K562 (cell line): ENCODE measurements around the gene ANKLE1. TPM values are rescaled to one million over a fixed set of nuclear protein-coding genes. Genes with fewer than 3 reads are reported as not detected.

Experiments
- CBFA2T2 ChIP-seq: fragments of 450-650 bp; conservative IDR thresholded peaks from 2 replicates; pipeline ENCODE4 v1.6.1; 2017; ENCODE audit warnings: mild to moderate bottlenecking
- FIP1L1 ChIP-seq: fragments of 200-400 bp; formaldehyde crosslinking; IDR thresholded peaks from 2 replicates; pipeline ENCODE4 v1.6.1; 2018; ENCODE audit warnings: mild to moderate bottlenecking, low read depth, low read length; ENCODE audit not compliant: poor library complexity, severe bottlenecking
- GABPB1 ChIP-seq: sonication (generic); formaldehyde crosslinking; IDR thresholded peaks from 2 replicates; pipeline ENCODE4 v1.8.0; 2022; ENCODE audit warnings: mild to moderate bottlenecking, missing genetic modification reagents
- GATAD2A ChIP-seq: fragments of 450-650 bp; IDR thresholded peaks from 2 replicates; pipeline ENCODE4 v1.6.1; 2017
- MYC ChIP-seq, 2 experiments: fragments of 250-450 bp in 1 of 2; sonication (Bioruptor Pico) in 1 of 2; IDR thresholded peaks; 2 replicates each; pipeline versions ENCODE4 v1.5.1 to v1.6.1; 2012 to 2021; ENCODE audit warnings: low read depth in 2 of 2, borderline replicate concordance in 1 of 2, improper control_type of control experiment in 1 of 2, low read length in 1 of 2, mild to moderate bottlenecking in 1 of 2, moderate library complexity in 1 of 2
- NR2F6 ChIP-seq: fragments of 450-650 bp; formaldehyde crosslinking; IDR thresholded peaks from 2 replicates; pipeline ENCODE4 v1.4.0; 2020; ENCODE audit warnings: mild to moderate bottlenecking
- NR3C1 ChIP-seq: sonication (generic); formaldehyde crosslinking; IDR thresholded peaks from 2 replicates; pipeline ENCODE4 v1.8.1; 2022; ENCODE audit warnings: missing genetic modification reagents
- SMARCA4 ChIP-seq: fragments of 450-650 bp; IDR thresholded peaks from 2 replicates; pipeline ENCODE4 v1.6.1; 2016
- polyA plus RNA-seq, 8 experiments: library from polyadenylated mRNA; depleted of rRNA in 4 of 8; stranded (reverse) in 5 of 8; unstranded in 3 of 8; fragments of >200 nt; fragmentation: Nextera tagmentation in 2 of 8; fragmentation: Illumina TruSeq in 1 of 8; extraction: Ambion mirVana in 2 of 8; extraction: Trizol in 1 of 8; gene quantifications; 2 replicates each; pipeline versions ENCODE4 v1.2.1 to v1.2.3, GENCODE V29; 2011 to 2014; ENCODE audit warnings: inconsistent platforms in 1 of 8, missing spikeins in 1 of 8
- total RNA-seq, 7 experiments: library from RNA; depleted of rRNA in 6 of 7; stranded (reverse); fragments of >200 nt in 6 of 7; fragmentation: Illumina TruSeq in 2 of 7; extraction: Trizol in 2 of 7; gene quantifications; 2 replicates each; pipeline versions ENCODE4 v1.2.1 to v1.2.3, GENCODE V29; 2011 to 2021; ENCODE audit warnings: low replicate concordance in 1 of 7
- TF ChIP-seq, protein P1 (sequence below), 2 experiments: IDR thresholded peaks; 2 replicates each; pipeline ENCODE4 v1.6.1; 2011; ENCODE audit warnings: borderline replicate concordance in 1 of 2, control low read depth in 1 of 2, low read depth in 1 of 2, low read length in 1 of 2, mild to moderate bottlenecking in 1 of 2, mixed read lengths in 1 of 2, moderate library complexity in 1 of 2; ENCODE audit not compliant: insufficient read depth in 1 of 2, insufficient read length in 1 of 2, poor library complexity in 1 of 2, severe bottlenecking in 1 of 2; ENCODE audit errors: extremely low read depth in 1 of 2
- TF ChIP-seq, protein P2 (sequence below): fragments of 250-450 bp; sonication (Bioruptor Pico); IDR thresholded peaks from 2 replicates; pipeline ENCODE4 v1.8.0; 2021; ENCODE audit warnings: moderate library complexity, mild to moderate bottlenecking, inconsistent platforms
- TF ChIP-seq, protein P3 (sequence below): fragments of 450-650 bp; IDR thresholded peaks from 2 replicates; pipeline ENCODE4 v1.6.1; 2016; ENCODE audit warnings: mild to moderate bottlenecking, moderate library complexity

Gene ANKLE1
- total and polyA plus RNA-seq, 9 of the 15 experiments (the other 6 are each of a cell fraction or from before 2014, with no cell fraction given), result 0.63 to 9.2 (median 2.9) TPM

DNA sequence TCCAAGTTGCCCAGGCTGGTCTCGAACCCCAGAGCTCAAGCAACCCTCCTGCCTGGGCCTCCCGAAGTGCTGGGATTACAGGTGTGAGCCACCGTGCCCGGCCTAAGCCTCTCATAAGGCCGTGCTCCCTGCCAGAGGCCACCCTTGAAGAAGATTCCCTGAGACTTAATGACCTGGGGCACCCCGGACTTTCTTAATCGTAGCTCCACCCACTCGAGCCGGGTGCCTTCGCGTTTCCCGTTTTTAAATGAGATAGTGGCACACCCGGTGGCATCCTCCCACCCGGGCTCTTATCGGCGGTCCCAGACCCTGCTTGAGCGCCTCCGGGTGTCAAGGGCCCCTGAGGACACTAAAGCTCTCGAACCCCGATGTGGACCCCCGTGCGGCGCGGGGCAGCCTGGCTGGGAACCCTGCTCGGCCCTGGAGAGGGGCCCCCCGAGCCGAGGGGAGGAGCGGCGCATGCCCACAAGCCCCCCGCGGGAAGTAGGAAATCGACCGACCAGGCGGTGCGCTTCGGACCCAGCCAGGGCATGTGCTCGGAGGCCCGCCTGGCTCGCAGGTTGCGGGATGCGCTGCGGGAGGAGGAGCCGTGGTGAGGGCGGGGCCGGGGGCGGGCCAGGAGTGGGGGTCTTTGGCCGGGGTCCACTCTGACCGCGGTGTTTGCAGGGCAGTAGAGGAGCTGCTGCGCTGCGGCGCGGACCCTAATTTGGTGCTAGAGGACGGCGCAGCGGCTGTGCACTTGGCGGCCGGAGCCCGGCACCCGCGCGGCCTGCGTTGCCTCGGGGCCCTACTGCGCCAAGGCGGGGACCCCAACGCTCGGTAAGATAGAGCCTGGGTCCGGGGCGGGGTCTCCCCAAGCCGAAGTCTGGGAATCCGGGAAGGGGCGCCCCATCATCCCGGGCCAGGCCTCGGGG is at the start of gene ANKLE1 (continued):
- TF ChIP-seq NR3C1 (CRISPR knock-in tag) (no peak), SMARCA4 (no peak), FIP1L1 (no peak), GABPB1 (no peak), MYC (IDR thresholded peaks at IDR 0.05; ENCODE audit: low read depth, low read length) (peak; percentile 61; the same call in 1 of the 2 replicates), MYC (CRISPR knock-in tag; IDR thresholded peaks at IDR 0.05; ENCODE audit: borderline replicate concordance, low read depth) (no peak), GATAD2A (no peak), NR2F6 (no peak), CBFA2T2 (peak; percentile 40; the same call in 1 of the 2 replicates)
- TF ChIP-seq, protein P1, sequence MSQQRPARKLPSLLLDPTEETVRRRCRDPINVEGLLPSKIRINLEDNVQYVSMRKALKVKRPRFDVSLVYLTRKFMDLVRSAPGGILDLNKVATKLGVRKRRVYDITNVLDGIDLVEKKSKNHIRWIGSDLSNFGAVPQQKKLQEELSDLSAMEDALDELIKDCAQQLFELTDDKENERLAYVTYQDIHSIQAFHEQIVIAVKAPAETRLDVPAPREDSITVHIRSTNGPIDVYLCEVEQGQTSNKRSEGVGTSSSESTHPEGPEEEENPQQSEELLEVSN (IDR thresholded peaks at IDR 0.05; ENCODE audit: borderline replicate concordance in 1 of 2, extremely low read depth in 1 of 2, insufficient read depth in 1 of 2, insufficient read length in 1 of 2, low read depth in 1 of 2, low read length in 1 of 2, poor library complexity in 1 of 2, severe bottlenecking in 1 of 2), result peak; percentile 88 to 98
- TF ChIP-seq, protein P2, sequence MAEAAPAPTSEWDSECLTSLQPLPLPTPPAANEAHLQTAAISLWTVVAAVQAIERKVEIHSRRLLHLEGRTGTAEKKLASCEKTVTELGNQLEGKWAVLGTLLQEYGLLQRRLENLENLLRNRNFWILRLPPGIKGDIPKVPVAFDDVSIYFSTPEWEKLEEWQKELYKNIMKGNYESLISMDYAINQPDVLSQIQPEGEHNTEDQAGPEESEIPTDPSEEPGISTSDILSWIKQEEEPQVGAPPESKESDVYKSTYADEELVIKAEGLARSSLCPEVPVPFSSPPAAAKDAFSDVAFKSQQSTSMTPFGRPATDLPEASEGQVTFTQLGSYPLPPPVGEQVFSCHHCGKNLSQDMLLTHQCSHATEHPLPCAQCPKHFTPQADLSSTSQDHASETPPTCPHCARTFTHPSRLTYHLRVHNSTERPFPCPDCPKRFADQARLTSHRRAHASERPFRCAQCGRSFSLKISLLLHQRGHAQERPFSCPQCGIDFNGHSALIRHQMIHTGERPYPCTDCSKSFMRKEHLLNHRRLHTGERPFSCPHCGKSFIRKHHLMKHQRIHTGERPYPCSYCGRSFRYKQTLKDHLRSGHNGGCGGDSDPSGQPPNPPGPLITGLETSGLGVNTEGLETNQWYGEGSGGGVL (CRISPR knock-in tag), result no peak
- TF ChIP-seq, protein P3, sequence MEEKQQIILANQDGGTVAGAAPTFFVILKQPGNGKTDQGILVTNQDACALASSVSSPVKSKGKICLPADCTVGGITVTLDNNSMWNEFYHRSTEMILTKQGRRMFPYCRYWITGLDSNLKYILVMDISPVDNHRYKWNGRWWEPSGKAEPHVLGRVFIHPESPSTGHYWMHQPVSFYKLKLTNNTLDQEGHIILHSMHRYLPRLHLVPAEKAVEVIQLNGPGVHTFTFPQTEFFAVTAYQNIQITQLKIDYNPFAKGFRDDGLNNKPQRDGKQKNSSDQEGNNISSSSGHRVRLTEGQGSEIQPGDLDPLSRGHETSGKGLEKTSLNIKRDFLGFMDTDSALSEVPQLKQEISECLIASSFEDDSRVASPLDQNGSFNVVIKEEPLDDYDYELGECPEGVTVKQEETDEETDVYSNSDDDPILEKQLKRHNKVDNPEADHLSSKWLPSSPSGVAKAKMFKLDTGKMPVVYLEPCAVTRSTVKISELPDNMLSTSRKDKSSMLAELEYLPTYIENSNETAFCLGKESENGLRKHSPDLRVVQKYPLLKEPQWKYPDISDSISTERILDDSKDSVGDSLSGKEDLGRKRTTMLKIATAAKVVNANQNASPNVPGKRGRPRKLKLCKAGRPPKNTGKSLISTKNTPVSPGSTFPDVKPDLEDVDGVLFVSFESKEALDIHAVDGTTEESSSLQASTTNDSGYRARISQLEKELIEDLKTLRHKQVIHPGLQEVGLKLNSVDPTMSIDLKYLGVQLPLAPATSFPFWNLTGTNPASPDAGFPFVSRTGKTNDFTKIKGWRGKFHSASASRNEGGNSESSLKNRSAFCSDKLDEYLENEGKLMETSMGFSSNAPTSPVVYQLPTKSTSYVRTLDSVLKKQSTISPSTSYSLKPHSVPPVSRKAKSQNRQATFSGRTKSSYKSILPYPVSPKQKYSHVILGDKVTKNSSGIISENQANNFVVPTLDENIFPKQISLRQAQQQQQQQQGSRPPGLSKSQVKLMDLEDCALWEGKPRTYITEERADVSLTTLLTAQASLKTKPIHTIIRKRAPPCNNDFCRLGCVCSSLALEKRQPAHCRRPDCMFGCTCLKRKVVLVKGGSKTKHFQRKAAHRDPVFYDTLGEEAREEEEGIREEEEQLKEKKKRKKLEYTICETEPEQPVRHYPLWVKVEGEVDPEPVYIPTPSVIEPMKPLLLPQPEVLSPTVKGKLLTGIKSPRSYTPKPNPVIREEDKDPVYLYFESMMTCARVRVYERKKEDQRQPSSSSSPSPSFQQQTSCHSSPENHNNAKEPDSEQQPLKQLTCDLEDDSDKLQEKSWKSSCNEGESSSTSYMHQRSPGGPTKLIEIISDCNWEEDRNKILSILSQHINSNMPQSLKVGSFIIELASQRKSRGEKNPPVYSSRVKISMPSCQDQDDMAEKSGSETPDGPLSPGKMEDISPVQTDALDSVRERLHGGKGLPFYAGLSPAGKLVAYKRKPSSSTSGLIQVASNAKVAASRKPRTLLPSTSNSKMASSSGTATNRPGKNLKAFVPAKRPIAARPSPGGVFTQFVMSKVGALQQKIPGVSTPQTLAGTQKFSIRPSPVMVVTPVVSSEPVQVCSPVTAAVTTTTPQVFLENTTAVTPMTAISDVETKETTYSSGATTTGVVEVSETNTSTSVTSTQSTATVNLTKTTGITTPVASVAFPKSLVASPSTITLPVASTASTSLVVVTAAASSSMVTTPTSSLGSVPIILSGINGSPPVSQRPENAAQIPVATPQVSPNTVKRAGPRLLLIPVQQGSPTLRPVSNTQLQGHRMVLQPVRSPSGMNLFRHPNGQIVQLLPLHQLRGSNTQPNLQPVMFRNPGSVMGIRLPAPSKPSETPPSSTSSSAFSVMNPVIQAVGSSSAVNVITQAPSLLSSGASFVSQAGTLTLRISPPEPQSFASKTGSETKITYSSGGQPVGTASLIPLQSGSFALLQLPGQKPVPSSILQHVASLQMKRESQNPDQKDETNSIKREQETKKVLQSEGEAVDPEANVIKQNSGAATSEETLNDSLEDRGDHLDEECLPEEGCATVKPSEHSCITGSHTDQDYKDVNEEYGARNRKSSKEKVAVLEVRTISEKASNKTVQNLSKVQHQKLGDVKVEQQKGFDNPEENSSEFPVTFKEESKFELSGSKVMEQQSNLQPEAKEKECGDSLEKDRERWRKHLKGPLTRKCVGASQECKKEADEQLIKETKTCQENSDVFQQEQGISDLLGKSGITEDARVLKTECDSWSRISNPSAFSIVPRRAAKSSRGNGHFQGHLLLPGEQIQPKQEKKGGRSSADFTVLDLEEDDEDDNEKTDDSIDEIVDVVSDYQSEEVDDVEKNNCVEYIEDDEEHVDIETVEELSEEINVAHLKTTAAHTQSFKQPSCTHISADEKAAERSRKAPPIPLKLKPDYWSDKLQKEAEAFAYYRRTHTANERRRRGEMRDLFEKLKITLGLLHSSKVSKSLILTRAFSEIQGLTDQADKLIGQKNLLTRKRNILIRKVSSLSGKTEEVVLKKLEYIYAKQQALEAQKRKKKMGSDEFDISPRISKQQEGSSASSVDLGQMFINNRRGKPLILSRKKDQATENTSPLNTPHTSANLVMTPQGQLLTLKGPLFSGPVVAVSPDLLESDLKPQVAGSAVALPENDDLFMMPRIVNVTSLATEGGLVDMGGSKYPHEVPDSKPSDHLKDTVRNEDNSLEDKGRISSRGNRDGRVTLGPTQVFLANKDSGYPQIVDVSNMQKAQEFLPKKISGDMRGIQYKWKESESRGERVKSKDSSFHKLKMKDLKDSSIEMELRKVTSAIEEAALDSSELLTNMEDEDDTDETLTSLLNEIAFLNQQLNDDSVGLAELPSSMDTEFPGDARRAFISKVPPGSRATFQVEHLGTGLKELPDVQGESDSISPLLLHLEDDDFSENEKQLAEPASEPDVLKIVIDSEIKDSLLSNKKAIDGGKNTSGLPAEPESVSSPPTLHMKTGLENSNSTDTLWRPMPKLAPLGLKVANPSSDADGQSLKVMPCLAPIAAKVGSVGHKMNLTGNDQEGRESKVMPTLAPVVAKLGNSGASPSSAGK, result peak; percentile 94
